ENCODE results near the gene POLR3C.
"Not testable (repeated sequence)": the region's sequence is repeated elsewhere in the genome, so short reads cannot be mapped to it uniquely, and the experiment has no call there.

The POLR3C gene

GRCh38 chr1:145826030-145826429 lies 2.0 kb downstream of the POLR3C start:
- DNase-seq (ENCODE audit: low read depth): no peak
- TF ChIP-seq CTCF (conservative IDR thresholded peaks at IDR 0.05; ENCODE audit: low read depth, low read length): peak; percentile 3
- no peak overlapping the region for H3K4me3 ChIP-seq (ENCODE audit: low read length)

GRCh38 chr1:145827966-145828365 lies 4.0 kb downstream of the POLR3C start:
- TF ChIP-seq CTCF (conservative IDR thresholded peaks at IDR 0.05; ENCODE audit: low read depth, low read length): no peak
- H3K4me3 ChIP-seq (ENCODE audit: low read length): no peak overlapping the region
- DNase-seq (ENCODE audit: low read depth): no peak

- TF ChIP-seq CTCF (conservative IDR thresholded peaks at IDR 0.05; ENCODE audit: low read depth, low read length): no peak
- no peak overlapping the region for H3K4me3 ChIP-seq (ENCODE audit: low read length)
- DNase-seq (ENCODE audit: low read depth): no peak
Measured at GRCh38 chr1:145828367-145829026, 4.5 kb downstream of the POLR3C start.

GRCh38 chr1:145830810-145831209 lies 6.8 kb downstream of the POLR3C start:
- not testable (repeated sequence) for H3K4me3 ChIP-seq (ENCODE audit: low read length); DNase-seq (ENCODE audit: low read depth)

GRCh38 chr1:145837656-145838055 lies 13.7 kb downstream of the POLR3C start:
- no peak for TF ChIP-seq CTCF (conservative IDR thresholded peaks at IDR 0.05; ENCODE audit: low read depth, low read length)
- no peak overlapping the region for H3K4me3 ChIP-seq (ENCODE audit: low read length)
- DNase-seq (ENCODE audit: low read depth): no peak

- H3K4me3 ChIP-seq (ENCODE audit: low read length): no peak overlapping the region
- TF ChIP-seq CTCF (conservative IDR thresholded peaks at IDR 0.05; ENCODE audit: low read depth, low read length): no peak
- DNase-seq (ENCODE audit: low read depth): no peak
Measured at GRCh38 chr1:145843031-145843430, 19.0 kb downstream of the POLR3C start.

- no peak for TF ChIP-seq CTCF (conservative IDR thresholded peaks at IDR 0.05; ENCODE audit: low read depth, low read length)
- H3K4me3 ChIP-seq (ENCODE audit: low read length): peak overlapping the region; percentile 64
- DNase-seq (ENCODE audit: low read depth): no peak
Measured at GRCh38 chr1:145845144-145845513, 21.1 kb downstream of the POLR3C start.
